Pons (tissue), 1 donor: ENCODE measurements around the gene KIRREL1.

Experiments used
- DNase-seq: peaks from one replicate; pipeline ENCODE4 v3.0.0-alpha.2; 2016; ENCODE audit warnings: low spot score

KIRREL1 gene

DNA sequence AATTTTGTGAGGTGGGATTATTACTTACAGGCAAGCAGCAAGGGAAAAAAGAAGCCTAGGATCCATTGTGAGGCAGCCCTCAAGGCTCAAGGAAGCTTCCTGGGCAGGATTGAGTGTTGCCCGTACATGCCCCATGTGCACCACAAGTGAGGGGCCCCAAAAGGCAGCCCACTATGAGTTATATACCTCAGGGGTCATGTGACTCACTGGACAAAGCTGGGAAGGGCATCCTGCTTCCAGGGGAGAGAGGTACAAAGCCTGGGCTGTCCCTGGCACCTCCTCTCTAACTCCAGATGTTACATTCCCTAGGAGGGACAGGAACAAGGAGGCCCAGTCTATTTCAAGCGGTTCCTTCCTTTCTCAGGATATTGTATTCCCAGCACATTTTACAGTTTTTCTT, 153.3 kb downstream of the KIRREL1 start:
- no peak for DNase-seq

DNA sequence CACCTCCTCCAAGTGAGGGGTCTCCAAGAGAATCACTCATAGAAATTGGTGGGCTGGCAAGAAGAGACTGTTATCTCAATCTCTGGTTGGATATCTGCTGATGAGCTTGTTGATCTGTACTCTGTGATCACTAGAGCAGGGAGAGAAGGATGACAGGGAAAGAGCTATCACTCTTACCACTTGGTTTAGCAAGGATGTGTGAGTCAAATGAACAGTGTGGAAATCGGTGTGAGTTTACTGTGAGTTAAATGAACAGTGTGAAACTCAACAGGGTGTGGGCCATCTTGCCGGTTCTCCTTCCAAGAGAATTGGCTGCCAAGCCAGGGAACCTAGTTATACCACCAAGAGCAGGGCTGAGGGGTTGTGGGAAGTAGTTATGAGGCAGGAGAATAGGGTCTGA, 154.0 kb downstream of the KIRREL1 start:
- no peak for DNase-seq

DNA sequence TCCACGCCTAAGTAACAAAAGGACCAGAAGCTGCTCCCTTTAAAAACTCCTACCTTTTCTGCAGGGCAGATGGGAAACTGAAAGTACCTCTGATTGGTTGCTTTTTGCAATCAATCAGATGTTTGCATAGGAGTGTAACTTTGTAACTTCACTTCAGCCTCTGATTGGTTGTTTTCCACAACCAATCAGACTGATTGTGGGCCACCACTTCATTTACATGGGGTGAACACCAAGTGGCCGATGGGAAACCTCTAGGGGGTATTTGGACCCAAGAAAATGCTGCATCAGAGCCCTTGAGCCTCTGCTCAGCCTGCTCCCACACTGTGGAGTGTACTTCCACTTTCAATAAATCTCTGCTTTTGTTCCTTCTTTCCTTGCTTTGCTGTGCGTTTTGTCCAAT, 154.4 kb downstream of the KIRREL1 start:
- DNase-seq: no peak

DNA sequence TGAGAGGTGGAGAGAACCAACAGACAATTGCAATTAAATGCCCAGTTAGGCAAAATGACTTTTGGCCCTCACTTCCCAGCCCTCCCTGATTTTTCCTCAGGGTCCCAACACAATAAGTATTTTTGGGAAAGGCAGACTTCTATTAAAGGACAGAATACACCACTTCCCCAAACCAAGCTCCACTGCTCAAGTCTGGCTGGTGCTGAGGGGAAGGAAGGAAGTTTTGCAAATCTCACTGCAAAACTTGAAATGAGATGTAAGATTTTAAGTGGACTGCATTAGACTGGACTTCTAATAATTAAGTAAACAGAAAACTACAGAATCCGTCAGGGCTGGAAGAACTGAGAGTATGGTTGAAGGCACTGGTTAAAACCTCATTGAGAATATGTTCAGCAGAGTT, 155.0 kb downstream of the KIRREL1 start:
- DNase-seq: peak; percentile 65

DNA sequence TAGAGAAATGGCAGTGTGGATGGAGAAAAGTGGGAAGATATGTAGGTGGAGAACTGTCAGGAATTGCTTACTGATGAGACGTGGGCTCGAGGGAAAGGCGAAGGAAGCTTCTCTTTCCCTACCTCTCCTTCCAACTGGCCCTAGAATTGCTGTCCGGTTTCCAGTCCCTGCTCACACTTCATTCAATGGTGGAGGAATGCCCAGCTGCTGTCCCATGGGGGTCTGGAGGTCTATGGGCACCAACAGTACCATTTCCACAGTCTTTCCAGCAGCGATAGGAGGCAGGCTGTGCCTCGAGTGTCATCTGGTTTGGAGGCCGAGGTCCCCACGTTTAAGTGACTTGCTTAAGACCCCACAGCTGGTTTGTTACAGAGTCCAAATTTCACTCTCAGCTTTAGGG, 155.7 kb downstream of the KIRREL1 start:
- DNase-seq: no peak
